ENCODE results near the gene MOGAT2.

DNA sequence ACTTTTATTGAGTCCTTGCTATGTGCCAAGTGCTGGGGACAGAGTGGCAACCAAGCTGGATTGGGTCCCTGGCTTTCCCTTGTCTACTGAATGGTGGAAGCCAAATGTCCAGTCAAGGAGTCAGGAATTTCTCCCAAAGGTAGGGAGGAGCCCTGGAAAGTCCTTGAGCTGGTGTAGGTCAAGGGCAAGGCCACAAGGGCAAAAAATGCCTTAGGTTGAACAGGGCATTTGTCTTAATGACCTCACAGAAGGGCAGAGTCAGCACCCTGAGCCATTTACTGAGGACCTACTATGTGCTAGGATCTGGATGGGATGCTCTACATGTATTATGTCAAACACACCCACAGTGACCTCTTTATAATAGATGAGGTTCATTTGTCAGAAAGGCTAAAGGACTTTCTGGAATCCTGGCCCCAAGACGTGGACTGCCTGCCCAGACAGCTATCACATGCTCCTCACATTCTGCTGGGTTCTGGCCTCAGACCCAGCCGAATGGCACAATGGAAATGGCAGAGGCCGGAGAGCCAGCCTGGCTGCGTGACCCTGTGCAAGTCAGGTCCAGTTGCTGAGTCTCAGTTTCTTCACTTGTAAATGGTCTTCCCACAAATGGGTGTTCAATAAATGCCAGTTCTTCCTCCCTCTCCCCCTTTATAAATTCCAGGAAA lies 17.7 kb downstream of the MOGAT2 start:
- no peak for TF ChIP-seq POLR2A (IDR thresholded peaks at IDR 0.05)
- TF ChIP-seq, protein P1, sequence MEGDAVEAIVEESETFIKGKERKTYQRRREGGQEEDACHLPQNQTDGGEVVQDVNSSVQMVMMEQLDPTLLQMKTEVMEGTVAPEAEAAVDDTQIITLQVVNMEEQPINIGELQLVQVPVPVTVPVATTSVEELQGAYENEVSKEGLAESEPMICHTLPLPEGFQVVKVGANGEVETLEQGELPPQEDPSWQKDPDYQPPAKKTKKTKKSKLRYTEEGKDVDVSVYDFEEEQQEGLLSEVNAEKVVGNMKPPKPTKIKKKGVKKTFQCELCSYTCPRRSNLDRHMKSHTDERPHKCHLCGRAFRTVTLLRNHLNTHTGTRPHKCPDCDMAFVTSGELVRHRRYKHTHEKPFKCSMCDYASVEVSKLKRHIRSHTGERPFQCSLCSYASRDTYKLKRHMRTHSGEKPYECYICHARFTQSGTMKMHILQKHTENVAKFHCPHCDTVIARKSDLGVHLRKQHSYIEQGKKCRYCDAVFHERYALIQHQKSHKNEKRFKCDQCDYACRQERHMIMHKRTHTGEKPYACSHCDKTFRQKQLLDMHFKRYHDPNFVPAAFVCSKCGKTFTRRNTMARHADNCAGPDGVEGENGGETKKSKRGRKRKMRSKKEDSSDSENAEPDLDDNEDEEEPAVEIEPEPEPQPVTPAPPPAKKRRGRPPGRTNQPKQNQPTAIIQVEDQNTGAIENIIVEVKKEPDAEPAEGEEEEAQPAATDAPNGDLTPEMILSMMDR (IDR thresholded peaks at IDR 0.05): no peak

Measured in testis (tissue), 2 donors.